Activated CD8-positive, alpha-beta memory T cell treated with anti-CD3 and anti-CD28 coated beads, Interleukin-2, amount 50 U/mL, for 1 hour (primary cell): ENCODE results near the gene CELF5.
A peak's percentile ranks its signal among the peaks of the same experiment; 100 is the strongest.

Experiments
- DNase-seq: peaks from one replicate; pipeline ENCODE4 v3.0.0-alpha.2; 2020; ENCODE audit errors: extremely low read depth

The CELF5 gene

GRCh38 chr19:3243819-3244700 is 19.6 kb downstream of the CELF5 start:
- no peak for DNase-seq

- no peak for DNase-seq
These were observed 20.6 kb downstream of the CELF5 start for GRCh38 chr19:3245050-3245449.

DNA sequence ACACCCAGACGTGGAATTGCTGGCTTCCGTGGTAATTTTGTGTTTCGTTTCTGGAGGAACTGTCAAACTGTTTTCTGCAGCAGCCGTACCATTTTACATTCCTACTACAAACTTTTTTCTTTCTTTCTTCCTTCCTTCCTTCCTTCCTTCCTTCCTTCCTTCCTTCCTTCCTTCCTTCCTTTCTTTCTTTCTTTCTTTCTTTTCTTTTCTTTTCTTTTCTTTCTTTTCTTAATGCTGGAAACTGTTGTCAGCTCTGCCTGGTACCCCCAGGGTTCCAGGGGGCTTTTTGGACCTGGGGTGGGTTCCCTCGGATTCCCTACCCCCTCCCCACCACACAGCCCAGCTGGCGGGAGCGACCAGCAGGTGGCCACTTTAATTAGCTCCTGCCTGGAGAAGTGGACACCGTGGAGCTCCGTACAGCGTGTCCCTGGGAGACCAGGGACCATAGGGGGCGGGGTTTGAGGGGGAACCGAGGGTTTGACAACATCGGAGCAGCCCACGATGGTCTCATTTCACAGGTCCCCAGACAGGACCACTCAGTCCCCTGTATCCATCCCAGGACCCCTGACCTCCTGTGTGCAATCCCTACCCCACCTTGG is 24.4 kb downstream of the CELF5 start:
- no peak for DNase-seq

GRCh38 chr19:3249408-3249807 is 24.9 kb downstream of the CELF5 start:
- no peak for DNase-seq

DNA sequence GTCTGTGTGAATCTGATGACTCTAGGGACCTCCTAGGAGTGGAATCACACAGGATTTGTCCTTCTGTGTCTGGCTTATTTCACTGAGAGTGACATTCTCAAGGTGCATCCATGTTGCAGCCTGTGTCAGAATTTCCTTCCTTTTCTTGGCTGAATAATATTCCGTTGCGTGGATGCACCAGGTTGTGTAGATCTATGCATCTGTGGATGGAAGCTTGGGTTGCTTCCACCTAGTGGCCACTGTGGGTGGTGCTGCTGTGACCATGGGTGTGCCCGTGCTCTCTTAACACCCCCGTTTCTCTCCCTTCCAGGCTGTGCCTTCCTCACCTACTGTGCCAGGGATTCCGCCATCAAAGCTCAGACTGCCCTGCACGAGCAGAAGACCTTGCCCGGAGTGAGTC is 26.2 kb downstream of the CELF5 start:
- DNase-seq, result no peak

DNA sequence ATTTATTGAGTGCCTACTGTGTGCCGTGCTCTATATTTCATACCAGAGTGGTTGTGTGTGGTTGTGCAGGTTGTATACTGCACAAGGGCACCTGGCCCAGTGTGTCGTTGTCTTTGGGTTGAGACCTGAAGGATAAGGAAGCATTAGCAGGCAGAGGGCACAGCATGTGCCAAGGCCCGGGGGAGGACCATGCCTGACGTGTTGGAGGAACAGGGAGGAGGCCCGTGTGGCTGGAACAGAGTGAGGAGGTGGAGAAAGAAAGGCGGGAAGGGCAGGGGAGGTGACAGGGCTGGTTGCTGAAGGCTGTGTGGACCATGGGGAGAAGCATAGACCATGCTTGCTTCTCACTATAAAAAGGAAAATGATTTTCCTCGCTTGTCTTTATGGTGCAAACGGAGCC is 26.8 kb downstream of the CELF5 start:
- DNase-seq, result no peak

DNA sequence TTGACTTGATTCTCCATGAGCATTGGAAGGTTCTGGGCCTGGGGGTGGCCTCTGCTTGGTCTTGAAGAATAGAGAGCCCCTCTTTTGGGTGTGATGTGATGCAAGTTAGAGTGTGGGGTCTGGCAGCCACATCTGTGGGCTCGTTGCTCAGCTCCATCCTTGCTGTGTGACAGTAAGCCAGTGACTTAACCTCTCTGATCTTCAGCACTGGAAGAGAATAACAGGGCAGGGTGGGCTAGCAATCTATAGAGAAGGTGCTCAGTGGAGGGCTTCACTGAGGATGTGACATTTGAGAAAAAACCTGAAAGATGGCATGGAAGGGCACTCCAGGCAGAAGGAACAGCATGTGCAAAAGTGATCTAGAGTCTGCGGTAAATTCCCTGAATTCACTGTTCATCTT is 28.2 kb downstream of the CELF5 start:
- DNase-seq, result no peak

- DNase-seq, result no peak
These were observed 28.8 kb downstream of the CELF5 start for GRCh38 chr19:3253270-3253669.

GRCh38 chr19:3254520-3254919 is 30.1 kb downstream of the CELF5 start:
- DNase-seq, result no peak

- no peak for DNase-seq
These were observed 32.6 kb downstream of the CELF5 start for GRCh38 chr19:3257071-3257470.

- DNase-seq, result no peak
These were observed 37.9 kb downstream of the CELF5 start for GRCh38 chr19:3262362-3262761.

DNA sequence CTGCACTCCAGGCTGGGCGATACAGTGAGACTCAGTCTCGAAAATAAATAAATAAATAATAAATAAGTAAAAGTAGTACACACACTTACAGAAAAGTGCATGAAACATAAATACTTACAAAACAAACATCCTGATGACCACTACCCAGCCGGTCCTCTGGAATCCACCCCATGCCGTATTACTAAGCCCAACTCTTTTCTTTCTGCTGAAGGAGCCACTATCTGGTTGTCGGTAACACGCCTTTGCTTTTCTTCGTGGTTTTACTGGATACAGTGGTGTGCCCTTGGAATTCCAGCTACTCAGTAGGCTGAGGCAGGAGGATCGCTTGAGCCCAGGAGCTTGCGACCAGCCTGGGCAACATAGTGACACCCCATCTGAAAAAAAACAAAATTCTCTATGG is 39.4 kb downstream of the CELF5 start:
- no peak for DNase-seq

DNA sequence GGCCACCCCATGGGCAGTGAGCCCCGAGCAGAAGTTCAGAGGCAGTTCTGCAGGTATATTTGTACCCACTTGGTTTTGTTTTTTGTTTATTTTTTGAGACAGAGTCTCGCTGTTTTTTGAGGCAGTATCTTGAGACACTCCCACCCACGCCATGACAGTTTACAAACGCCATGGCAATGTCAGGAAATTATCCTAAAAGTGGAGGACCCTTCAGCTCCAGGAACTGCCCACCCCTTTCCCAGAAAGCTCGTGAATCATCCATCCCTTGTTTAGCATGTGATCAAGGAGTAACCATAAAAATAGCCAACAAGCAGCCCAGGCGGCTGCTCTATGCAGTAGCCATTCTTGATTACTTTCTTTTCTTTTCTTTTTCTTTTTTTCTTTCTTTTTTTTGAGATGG is 41.0 kb downstream of the CELF5 start:
- DNase-seq, result no peak

- DNase-seq, result no peak
These were observed 41.7 kb downstream of the CELF5 start for GRCh38 chr19:3266092-3266693.

- DNase-seq, result no peak
These were observed 42.5 kb downstream of the CELF5 start for GRCh38 chr19:3266792-3267514.

- no peak for DNase-seq
These were observed 43.9 kb downstream of the CELF5 start for GRCh38 chr19:3268326-3268725.

- no peak for DNase-seq
These were observed 44.3 kb downstream of the CELF5 start for GRCh38 chr19:3268763-3269162.

GRCh38 chr19:3269916-3270671 is 45.6 kb downstream of the CELF5 start:
- DNase-seq, result no peak

DNA sequence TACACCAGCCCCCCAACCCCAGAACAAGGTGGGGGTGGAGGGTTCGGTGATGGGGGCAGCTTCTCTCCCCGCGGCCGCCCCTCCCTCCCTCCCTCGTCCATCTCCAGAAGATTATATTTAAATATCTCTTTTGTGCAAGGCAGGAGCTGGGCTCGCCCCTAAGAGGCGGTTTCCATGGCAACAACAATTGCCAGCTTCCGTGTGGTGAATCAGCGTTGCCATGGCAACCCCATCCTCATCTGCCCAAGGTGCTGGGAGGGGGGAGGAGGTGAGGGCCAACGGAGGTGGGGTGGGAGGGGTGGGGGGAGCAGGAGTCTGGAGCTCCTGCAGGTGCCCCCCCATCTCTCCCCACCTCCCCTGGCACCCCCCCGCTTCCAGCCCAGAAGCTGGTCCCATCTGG is 46.4 kb downstream of the CELF5 start:
- peak; percentile 30 for DNase-seq

DNA sequence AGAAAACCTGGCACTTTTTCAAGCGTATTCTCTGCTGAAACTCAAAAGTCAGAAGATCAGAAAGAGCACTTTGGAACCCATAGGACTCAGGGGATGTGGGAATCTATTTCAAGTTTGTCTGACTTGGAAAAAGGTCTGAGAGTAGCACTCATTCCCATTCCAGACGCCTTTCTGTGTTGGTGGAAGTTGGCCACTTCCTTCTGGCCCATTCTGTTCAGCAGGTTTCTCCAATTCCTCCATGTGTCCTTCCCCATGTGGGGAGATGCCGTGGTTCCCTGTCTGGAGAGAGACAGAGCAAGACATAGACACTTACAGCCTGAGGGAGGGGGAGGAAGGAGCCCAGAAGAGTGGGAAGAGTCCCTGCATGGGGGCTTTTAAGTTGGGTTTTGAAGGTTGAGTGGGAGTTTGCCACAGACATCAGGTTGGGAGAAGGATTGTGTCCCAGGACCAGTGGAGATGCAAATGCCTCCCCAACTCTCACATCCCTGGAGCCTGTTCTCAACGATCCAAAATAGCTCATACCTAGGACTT is 48.0 kb downstream of the CELF5 start:
- DNase-seq, result no peak

- DNase-seq, result no peak
These were observed 48.5 kb downstream of the CELF5 start for GRCh38 chr19:3272952-3273351.
